Hepatocyte (in vitro differentiated cells): ENCODE results near the gene PAFAH1B2.

Source experiments
- CTCF ChIP-seq: fragments of 200-600 bp; sonication (generic); IDR thresholded peaks from 2 replicates; pipeline ENCODE4 v1.5.1; 2016; ENCODE audit warnings: antibody characterized with exemption, mild to moderate bottlenecking; ENCODE audit not compliant: poor library complexity
- EZH2 ChIP-seq: fragments of 200-600 bp; sonication (generic); IDR thresholded peaks from 2 replicates; pipeline ENCODE4 v1.6.1; 2016; ENCODE audit warnings: antibody characterized with exemption, mild to moderate bottlenecking, borderline replicate concordance
- EZH2phosphoT487 ChIP-seq: fragments of 200-600 bp; sonication (generic); IDR thresholded peaks from one replicate; pipeline ENCODE4 v1.6.1; 2018; ENCODE audit warnings: antibody characterized with exemption, mild to moderate bottlenecking, low read depth, moderate library complexity; ENCODE audit not compliant: unreplicated experiment, severe bottlenecking

GRCh38 chr11:117171404-117172061, 27.4 kb downstream of the PAFAH1B2 start:
- TF ChIP-seq CTCF (no peak), EZH2 (no peak), EZH2phosphoT487 (no peak)
